WTC11 (cell line): ENCODE results near the gene ANKRD27. TPM values are rescaled to one million over a fixed set of nuclear protein-coding genes. Genes with fewer than 3 reads are reported as not detected.
A peak's percentile ranks its signal among the peaks of the same experiment; 100 is the strongest.

Experiments
- ATAC-seq: fragments of 200-7000 bp; cut with Tn5 transposase; 2 replicates; pipeline ENCODE4 v1.10.0; 2021; ENCODE audit warnings: mild to moderate bottlenecking, moderate library complexity
- CTCF ChIA-PET: fragments of 300-600 bp; sonication (Branson Sonifier 250); formaldehyde crosslinking; loops from one replicate; lab custom pipeline; 2021; ENCODE audit warnings: antibody characterized with exemption; lab: Charles Lee
- POLR2A ChIA-PET: fragments of 350-600 bp; sonication (Branson Sonifier 250); formaldehyde crosslinking; loops from one replicate; lab custom pipeline; 2021; ENCODE audit warnings: antibody characterized with exemption; lab: Charles Lee
- DNase-seq: peaks from one replicate; pipeline ENCODE4 v3.0.0; 2021; ENCODE audit warnings: low spot score
- H3K27ac Mint-ChIP-seq: 2 replicates; pipeline ENCODE4 v1.8.0; 2021; ENCODE audit warnings: mixed read lengths
- H3K27me3 Mint-ChIP-seq: 2 replicates; pipeline ENCODE4 v1.8.0; 2021; ENCODE audit warnings: low read depth, mild to moderate bottlenecking, moderate library complexity, mixed read lengths
- H3K36me3 Mint-ChIP-seq: 2 replicates; pipeline ENCODE4 v1.8.0; 2021; ENCODE audit warnings: mixed read lengths
- H3K4me1 Mint-ChIP-seq: 2 replicates; pipeline ENCODE4 v1.8.0; 2022; ENCODE audit warnings: mixed read lengths
- H3K4me3 Mint-ChIP-seq: 2 replicates; pipeline ENCODE4 v1.8.0; 2021; ENCODE audit warnings: mild to moderate bottlenecking, moderate library complexity, mixed read lengths
- H3K9me3 Mint-ChIP-seq: 2 replicates; pipeline ENCODE4 v1.8.0; 2021; ENCODE audit warnings: mixed read lengths
- AR ChIP-seq: fragments of 250-450 bp; sonication (Bioruptor Pico); IDR thresholded peaks from 2 replicates; pipeline ENCODE4 v1.9.0; 2021; ENCODE audit warnings: mild to moderate bottlenecking
- CREM ChIP-seq: sonication (generic); formaldehyde crosslinking; IDR thresholded peaks from 2 replicates; pipeline ENCODE4 v1.8.1; 2022; ENCODE audit warnings: mild to moderate bottlenecking, missing genetic modification reagents, moderate library complexity
- ETV6 ChIP-seq: sonication (generic); formaldehyde crosslinking; IDR thresholded peaks from 2 replicates; pipeline ENCODE4 v1.8.1; 2022; ENCODE audit warnings: mild to moderate bottlenecking, missing genetic modification reagents
- FOXK1 ChIP-seq: sonication (generic); formaldehyde crosslinking; IDR thresholded peaks from 2 replicates; pipeline ENCODE4 v1.8.0; 2022; ENCODE audit warnings: mild to moderate bottlenecking, moderate library complexity, missing genetic modification reagents
- GRHL2 ChIP-seq: fragments of 250-450 bp; sonication (Bioruptor Pico); IDR thresholded peaks from 2 replicates; pipeline ENCODE4 v1.8.0; 2022; ENCODE audit warnings: mild to moderate bottlenecking, moderate library complexity; ENCODE audit not compliant: insufficient replicate concordance, severe bottlenecking
- HMGA2 ChIP-seq: fragments of 250-450 bp; sonication (Bioruptor Pico); IDR thresholded peaks from 2 replicates; pipeline ENCODE4 v1.4.0; 2021; ENCODE audit warnings: mild to moderate bottlenecking, moderate library complexity
- IRF2 ChIP-seq: sonication (generic); formaldehyde crosslinking; IDR thresholded peaks from 2 replicates; pipeline ENCODE4 v1.8.0; 2022; ENCODE audit warnings: low read depth, missing genetic modification reagents, borderline replicate concordance
- JUN ChIP-seq: sonication (generic); formaldehyde crosslinking; IDR thresholded peaks from 2 replicates; pipeline ENCODE4 v1.8.0; 2023; ENCODE audit warnings: mild to moderate bottlenecking, missing genetic modification reagents
- MXD4 ChIP-seq: fragments of 250-450 bp; sonication (Bioruptor Pico); IDR thresholded peaks from 2 replicates; pipeline ENCODE4 v1.8.0; 2021; ENCODE audit warnings: mild to moderate bottlenecking, moderate library complexity, borderline replicate concordance
- MYBL2 ChIP-seq: sonication (generic); formaldehyde crosslinking; IDR thresholded peaks from 2 replicates; pipeline ENCODE4 v1.8.1; 2023; ENCODE audit warnings: mild to moderate bottlenecking, moderate library complexity, missing genetic modification reagents
- NR1H2 ChIP-seq: sonication (generic); formaldehyde crosslinking; IDR thresholded peaks from 2 replicates; pipeline ENCODE4 v1.9.0; 2021; ENCODE audit warnings: mild to moderate bottlenecking, moderate library complexity, missing genetic modification reagents
- PREB ChIP-seq: sonication (generic); formaldehyde crosslinking; IDR thresholded peaks from 2 replicates; pipeline ENCODE4 v1.8.1; 2022; ENCODE audit warnings: mild to moderate bottlenecking, missing genetic modification reagents, moderate library complexity, borderline replicate concordance
- SMAD4 ChIP-seq: sonication (generic); formaldehyde crosslinking; IDR thresholded peaks from 2 replicates; pipeline ENCODE4 v1.8.0; 2022; ENCODE audit warnings: mild to moderate bottlenecking, missing genetic modification reagents
- STAT6 ChIP-seq: sonication (generic); formaldehyde crosslinking; conservative IDR thresholded peaks from 2 replicates; pipeline ENCODE4 v1.8.1; 2023; ENCODE audit warnings: mild to moderate bottlenecking, low read depth, missing genetic modification reagents, moderate library complexity
- TCF7 ChIP-seq: sonication (generic); formaldehyde crosslinking; IDR thresholded peaks from 2 replicates; pipeline ENCODE4 v1.8.0; 2022; ENCODE audit warnings: mild to moderate bottlenecking, low read depth, missing genetic modification reagents, moderate library complexity
- USF1 ChIP-seq: sonication (generic); formaldehyde crosslinking; IDR thresholded peaks from 2 replicates; pipeline ENCODE4 v1.8.0; 2022; ENCODE audit warnings: mild to moderate bottlenecking, missing genetic modification reagents
- ZNF317 ChIP-seq: sonication (generic); formaldehyde crosslinking; IDR thresholded peaks from 2 replicates; pipeline ENCODE4 v1.8.1; 2023; ENCODE audit warnings: low read depth, mild to moderate bottlenecking, moderate library complexity, missing genetic modification reagents, borderline replicate concordance
- total RNA-seq: library from RNA; stranded (reverse); gene quantifications from 3 replicates; pipeline ENCODE4 v1.2.3, GENCODE V29; 2021
- TF ChIP-seq, protein P1 (sequence below): sonication (generic); formaldehyde crosslinking; conservative IDR thresholded peaks from 2 replicates; pipeline ENCODE4 v1.8.1; 2022; ENCODE audit warnings: mild to moderate bottlenecking, missing genetic modification reagents
- TF ChIP-seq, protein P2 (sequence below): sonication (generic); formaldehyde crosslinking; IDR thresholded peaks from 2 replicates; pipeline ENCODE4 v1.8.0; 2023; ENCODE audit warnings: mild to moderate bottlenecking, missing genetic modification reagents

ANKRD27 gene
- total RNA-seq, 1 experiment from 2014 or later = 48.6 TPM

DNA sequence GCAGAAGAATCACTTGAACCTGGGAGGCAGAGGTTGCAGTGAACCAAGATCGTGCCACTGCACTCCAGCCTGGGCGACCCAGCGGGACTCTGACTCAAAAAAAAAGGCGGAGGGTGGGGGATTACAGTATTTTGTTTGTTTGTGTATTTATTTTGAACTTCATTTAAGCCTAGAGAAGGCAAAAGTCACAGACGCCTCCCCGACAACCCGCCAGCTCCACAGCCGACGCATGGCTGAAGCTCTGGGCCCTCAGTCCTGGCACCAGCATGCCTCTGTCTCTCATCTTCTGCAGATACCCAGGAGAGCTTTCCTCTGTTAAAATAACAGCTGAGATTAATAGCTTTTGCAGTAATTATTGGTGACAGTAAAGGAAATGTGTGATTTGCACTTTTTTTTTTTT, 111.2 kb downstream of the ANKRD27 start:
- TF ChIP-seq MXD4 = no peak
- no peak for TF ChIP-seq TCF7
- no peak for TF ChIP-seq ZNF317 (CRISPR knock-in tag)
- TF ChIP-seq PREB = no peak
- no peak for TF ChIP-seq FOXK1 (CRISPR knock-in tag)
- TF ChIP-seq, all 79 proteins: peak for 0
- ChIA-PET POLR2A (no interaction called here), CTCF (interaction anchor here (0.7 kb wide), 2 partner anchors 267 to 300 kb away, joined by 3 to 4 read pairs; no protein-coding TSS in a partner anchor)
- DNase-seq (no peak), ATAC-seq (no peak)
- Mint-ChIP-seq H3K36me3 (no peaks in the 10 kb centered on the region), H3K9me3 (no peaks in the 10 kb centered on the region), H3K27ac (no peak overlapping the region), H3K4me1 (no peaks in the 10 kb centered on the region), H3K27me3 (no peaks in the 10 kb centered on the region), H3K4me3 (no peak overlapping the region)

GRCh38 chr19:32558607-32559228, 116.3 kb downstream of the ANKRD27 start:
- TF ChIP-seq CREM (CRISPR knock-in tag) (no peak), STAT6 (CRISPR knock-in tag) (no peak), USF1 (CRISPR knock-in tag) (no peak), SMAD4 (no peak)
- TF ChIP-seq, protein P1, sequence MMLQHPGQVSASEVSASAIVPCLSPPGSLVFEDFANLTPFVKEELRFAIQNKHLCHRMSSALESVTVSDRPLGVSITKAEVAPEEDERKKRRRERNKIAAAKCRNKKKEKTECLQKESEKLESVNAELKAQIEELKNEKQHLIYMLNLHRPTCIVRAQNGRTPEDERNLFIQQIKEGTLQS (CRISPR knock-in tag) = no peak
- no peak overlapping the region for H3K4me3 Mint-ChIP-seq
- H3K27me3 Mint-ChIP-seq = no peaks in the 10 kb centered on the region
- ChIA-PET CTCF (no interaction called here), POLR2A (no interaction called here)
- H3K4me1 Mint-ChIP-seq = no peaks in the 10 kb centered on the region
- peak; percentile 18 for DNase-seq
- peak; percentile 28 for ATAC-seq
- no peak overlapping the region; the same call in 1 of the 2 replicates for H3K27ac Mint-ChIP-seq
- no peaks in the 10 kb centered on the region for H3K36me3 Mint-ChIP-seq
- H3K9me3 Mint-ChIP-seq = no peaks in the 10 kb centered on the region

GRCh38 chr19:32555786-32556185, 119.2 kb downstream of the ANKRD27 start:
- no peak for TF ChIP-seq MYBL2 (CRISPR knock-in tag)
- TF ChIP-seq HMGA2 (CRISPR knock-in tag) = peak; percentile 66; the same call in 1 of the 2 replicates
- TF ChIP-seq, all 79 proteins: peak for 1
- Mint-ChIP-seq H3K4me1 (no peaks in the 10 kb centered on the region), H3K4me3 (no peak overlapping the region), H3K9me3 (peaks cover 3% of the 10 kb centered on the region; the same call in 1 of the 2 replicates), H3K36me3 (no peaks in the 10 kb centered on the region), H3K27ac (no peak overlapping the region), H3K27me3 (no peaks in the 10 kb centered on the region)
- CTCF ChIA-PET = no interaction called here
- ATAC-seq (no peak), DNase-seq (no peak)
- POLR2A ChIA-PET = no interaction called here

- no peaks in the 10 kb centered on the region for H3K4me1 Mint-ChIP-seq
- H3K4me3 Mint-ChIP-seq = no peak overlapping the region
- CTCF ChIA-PET = interaction anchor here (1.4 kb wide), 1 partner anchor 19 kb away, joined by 3 read pairs; no protein-coding TSS in a partner anchor
- H3K36me3 Mint-ChIP-seq = no peaks in the 10 kb centered on the region
- POLR2A ChIA-PET = no interaction called here
- peaks cover 3% of the 10 kb centered on the region; the same call in 1 of the 2 replicates for H3K9me3 Mint-ChIP-seq
- no peak overlapping the region for H3K27ac Mint-ChIP-seq
- DNase-seq (no peak), ATAC-seq (no peak)
- no peaks in the 10 kb centered on the region for H3K27me3 Mint-ChIP-seq
- TF ChIP-seq GRHL2 (CRISPR knock-in tag) (no peak), IRF2 (CRISPR knock-in tag) (no peak), AR (CRISPR knock-in tag) (no peak), NR1H2 (CRISPR knock-in tag) (no peak), ETV6 (CRISPR knock-in tag) (no peak), JUN (no peak)
- TF ChIP-seq, protein P2, sequence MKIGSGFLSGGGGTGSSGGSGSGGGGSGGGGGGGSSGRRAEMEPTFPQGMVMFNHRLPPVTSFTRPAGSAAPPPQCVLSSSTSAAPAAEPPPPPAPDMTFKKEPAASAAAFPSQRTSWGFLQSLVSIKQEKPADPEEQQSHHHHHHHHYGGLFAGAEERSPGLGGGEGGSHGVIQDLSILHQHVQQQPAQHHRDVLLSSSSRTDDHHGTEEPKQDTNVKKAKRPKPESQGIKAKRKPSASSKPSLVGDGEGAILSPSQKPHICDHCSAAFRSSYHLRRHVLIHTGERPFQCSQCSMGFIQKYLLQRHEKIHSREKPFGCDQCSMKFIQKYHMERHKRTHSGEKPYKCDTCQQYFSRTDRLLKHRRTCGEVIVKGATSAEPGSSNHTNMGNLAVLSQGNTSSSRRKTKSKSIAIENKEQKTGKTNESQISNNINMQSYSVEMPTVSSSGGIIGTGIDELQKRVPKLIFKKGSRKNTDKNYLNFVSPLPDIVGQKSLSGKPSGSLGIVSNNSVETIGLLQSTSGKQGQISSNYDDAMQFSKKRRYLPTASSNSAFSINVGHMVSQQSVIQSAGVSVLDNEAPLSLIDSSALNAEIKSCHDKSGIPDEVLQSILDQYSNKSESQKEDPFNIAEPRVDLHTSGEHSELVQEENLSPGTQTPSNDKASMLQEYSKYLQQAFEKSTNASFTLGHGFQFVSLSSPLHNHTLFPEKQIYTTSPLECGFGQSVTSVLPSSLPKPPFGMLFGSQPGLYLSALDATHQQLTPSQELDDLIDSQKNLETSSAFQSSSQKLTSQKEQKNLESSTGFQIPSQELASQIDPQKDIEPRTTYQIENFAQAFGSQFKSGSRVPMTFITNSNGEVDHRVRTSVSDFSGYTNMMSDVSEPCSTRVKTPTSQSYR (CRISPR knock-in tag) = no peak
Observed at GRCh38 chr19:32550666-32551065, 124.3 kb downstream of the ANKRD27 start.
